ENCODE measurements around the gene IL1RAPL1.

GRCh38 chrX:29691044-29691443 lies 1103.8 kb downstream of the IL1RAPL1 start:
- TF ChIP-seq REST (IDR thresholded peaks at IDR 0.05; ENCODE audit: insufficient read depth in 1 of 2, low read depth in 2 of 2, low read length in 2 of 2) (no peak), POLR2AphosphoS5 (IDR thresholded peaks at IDR 0.05; ENCODE audit: low read depth, low read length) (no peak), TAF1 (IDR thresholded peaks at IDR 0.05; ENCODE audit: borderline replicate concordance, insufficient read depth, low read length) (no peak), FOXP2 (optimal IDR thresholded peaks at IDR 0.05; ENCODE audit: borderline replicate concordance, extremely low read depth, extremely low read length, insufficient read depth) (no peak)

All from PFSK-1 (cell line).